ENCODE data around the gene ADCY3. TPM values are rescaled to one million over a fixed set of nuclear protein-coding genes. Genes with fewer than 3 reads are reported as not detected.

ADCY3 gene
- total and polyA plus RNA-seq, 2 of the 4 experiments (the other 2 are of a cell fraction) = 17.4 to 46.1 TPM

GRCh38 chr2:24920809-24921441 lies 888 bp upstream of the ADCY3 start:
- ChIA-PET CTCF (no interaction called here), POLR2A (ENCODE audit: unreplicated experiment) (no interaction called here)
- no peak overlapping the region for H2AK5ac ChIP-seq (ENCODE audit: low read depth, low read length)
- H2AFZ ChIP-seq (replicated peaks; ENCODE audit: low read length, poor library complexity) = peak overlapping the region; percentile 94
- H3K4me3 ChIP-seq (ENCODE audit: insufficient read depth, low read depth, low read length) = peak overlapping the region; percentile 68
- peak overlapping the region in 1 of 2 experiments; percentile 50; a peak in 1 of 4 replicates for H4K8ac ChIP-seq (ENCODE audit: low read depth in 2 of 2, low read length in 2 of 2)
- H3K23ac ChIP-seq (ENCODE audit: low read depth, low read length) = peak overlapping the region; percentile 76
- no peak overlapping the region; the same call in 1 of the 2 replicates for H4K91ac ChIP-seq (ENCODE audit: insufficient read depth, low read depth, low read length)
- DNase-seq (no peak), ATAC-seq (ENCODE audit: low read depth) (no peak)
- no peaks in the 10 kb centered on the region for H3K9me3 ChIP-seq (ENCODE audit: control insufficient read depth, insufficient read depth, low read length)
- peaks cover 11% of the 10 kb centered on the region; the same call in 1 of the 2 replicates for H3K36me3 ChIP-seq (ENCODE audit: control insufficient read depth, insufficient read depth, low read length)
- WGBS, 2 experiments (ENCODE audit: extremely low coverage in 2 of 2, insufficient read length in 1 of 2) = 72% methylated on average over 3 of the region's 13 CpGs; no CpG with 5 or more reads in 1 of the 2 experiments
- H3K4ac ChIP-seq (ENCODE audit: low read depth, low read length) = peak overlapping the region; percentile 68
- intact Hi-C loops (cut with micrococcal nuclease) = loop anchor here (5.0 kb wide), 1 partner anchor 509 kb away; no protein-coding TSS in a partner anchor
- H3K9me1 ChIP-seq (ENCODE audit: insufficient read depth, low read length) = peaks cover 13% of the 10 kb centered on the region
- in situ Hi-C loops (cut with MboI; ENCODE audit: low sequenced_read_pairs) = no loop called here
- TF ChIP-seq RAD21 (IDR thresholded peaks at IDR 0.05; ENCODE audit: low read length) = no peak
- TF ChIP-seq FOS (IDR thresholded peaks at IDR 0.05; ENCODE audit: low read depth, low read length) = no peak
- no peak for TF ChIP-seq POLR2A (IDR thresholded peaks at IDR 0.05; ENCODE audit: low read depth, low read length)
- no peak for TF ChIP-seq RCOR1 (IDR thresholded peaks at IDR 0.05; ENCODE audit: insufficient replicate concordance, low read length)
- TF ChIP-seq CTCF (conservative IDR thresholded peaks at IDR 0.05; ENCODE audit: low read depth, low read length) = peak; percentile 26; the same call in 1 of the 2 replicates
- no peak for TF ChIP-seq SMC3 (IDR thresholded peaks at IDR 0.05; ENCODE audit: low read depth, low read length)
- TF ChIP-seq CHD1 (IDR thresholded peaks at IDR 0.05; ENCODE audit: low read depth, low read length) = no peak
- no peak for TF ChIP-seq MAFK (IDR thresholded peaks at IDR 0.05; ENCODE audit: low read depth, low read length)
- H3K56ac ChIP-seq (ENCODE audit: extremely low read depth, insufficient read depth, low read length) = peak overlapping the region; percentile 0; the same call in 1 of the 2 replicates
- H3K14ac ChIP-seq (replicated peaks; ENCODE audit: low read depth, low read length) = no peak overlapping the region
- no peak overlapping the region for H4K5ac ChIP-seq (ENCODE audit: low read depth, low read length)
- no peak overlapping the region for H3K18ac ChIP-seq (ENCODE audit: low read depth, low read length)
- H2BK5ac ChIP-seq (ENCODE audit: low read depth, low read length, poor library complexity, severe bottlenecking) = no peak overlapping the region
- peaks cover 10% of the 10 kb centered on the region for H4K20me1 ChIP-seq (ENCODE audit: insufficient read depth, low read length)
- no peak overlapping the region for H2BK15ac ChIP-seq (ENCODE audit: low read depth, low read length)
- dilution Hi-C loops (cut with HindIII; ENCODE audit: low sequenced_read_pairs, unreplicated experiment) = no loop called here
- no peak overlapping the region; the same call in 1 of the 2 replicates for H3K27ac ChIP-seq (ENCODE audit: insufficient read depth, low read length)
- H2BK120ac ChIP-seq (ENCODE audit: low read depth, low read length) = no peak overlapping the region
- peak overlapping the region; percentile 23 for H2AK9ac ChIP-seq (replicated peaks; ENCODE audit: low read depth, low read length, poor library complexity)
- H3K79me1 ChIP-seq (ENCODE audit: low read depth in 1 of 2, low read length in 2 of 2) = peaks cover 3 to 27% of the 10 kb centered on the region in 2 experiments; a peak in 3 of 4 replicates
- H3K4me1 ChIP-seq (ENCODE audit: control insufficient read depth, insufficient read depth, low read length) = peaks cover 22% of the 10 kb centered on the region; the same call in 1 of the 2 replicates
- no peaks in the 10 kb centered on the region for H3K27me3 ChIP-seq (ENCODE audit: control insufficient read depth, insufficient read depth, low read length)
- H3K9ac ChIP-seq (ENCODE audit: low read depth, low read length) = peak overlapping the region; percentile 53; the same call in 1 of the 2 replicates
- H2BK20ac ChIP-seq (ENCODE audit: low read depth, low read length) = no peak overlapping the region
- peak overlapping the region; percentile 98 for H3K4me2 ChIP-seq (ENCODE audit: low read depth, low read length)
- no TSS peak for BruUV-seq (replicated peaks)

Data from IMR-90 (cell line).